Muscle of leg (tissue), 16 donors: ENCODE measurements around the gene KCNK16. TPM values are rescaled to one million over a fixed set of nuclear protein-coding genes. Genes with fewer than 3 reads are reported as not detected.

Source experiments
- DNase-seq: peaks from one replicate; pipeline ENCODE4 v3.0.0; 2013
- H3K27ac ChIP-seq: one replicate; pipeline ENCODE4 v1.5.1; 2013; ENCODE audit warnings: mild to moderate bottlenecking, low read length, control low read depth
- H3K27me3 ChIP-seq: one replicate; pipeline ENCODE4 v1.6.1; 2013; ENCODE audit warnings: low read length; ENCODE audit not compliant: control insufficient read depth, insufficient read depth
- H3K36me3 ChIP-seq: one replicate; pipeline ENCODE4 v1.6.1; 2013; ENCODE audit warnings: low read length; ENCODE audit not compliant: control insufficient read depth, insufficient read depth
- H3K4me1 ChIP-seq: one replicate; pipeline ENCODE4 v1.6.1; 2013; ENCODE audit warnings: low read length; ENCODE audit not compliant: control insufficient read depth, insufficient read depth
- H3K4me3 ChIP-seq: one replicate; pipeline ENCODE4 v1.5.1; 2013; ENCODE audit warnings: low read length, control low read depth
- H3K9me3 ChIP-seq: replicated peaks from 2 replicates; pipeline ENCODE4 v1.6.1; 2013; ENCODE audit warnings: low read depth, low read length; ENCODE audit not compliant: control insufficient read depth
- WGBS: methylation state at CpG from one replicate; pipeline ENCODE4 v1.1.5; 2013; ENCODE audit warnings: missing lambda C conversion rate; ENCODE audit not compliant: insufficient coverage; 5-methylcytosine and 5-hydroxymethylcytosine counted together
- long read RNA-seq, 11 donors: transcript quantifications; one replicate each; lab custom pipeline, GENCODE V29; 2026
- polyA plus RNA-seq, 8 donors: library from polyadenylated mRNA; unstranded; fragments of 120-200 nt; gene quantifications; one replicate each; pipeline versions ENCODE4 v1.2.1 to v1.2.3, GENCODE V29; 2013; ENCODE audit warnings: inconsistent platforms in 1 of 8, low replicate concordance in 1 of 8; ENCODE audit not compliant: insufficient read length in 8 of 8, insufficient read depth in 1 of 8
- total RNA-seq: library from RNA; stranded (reverse); fragments of 120-200 nt; gene quantifications from one replicate; pipeline ENCODE4 v1.2.4, GENCODE V29; 2013

KCNK16 gene
- total RNA-seq = not detected
- polyA plus RNA-seq = under 1 TPM in 2 of 8 donors, not detected in 6; 0.20 to 0.34 TPM
- long read RNA-seq, donor 1 = 0 reads
- long read RNA-seq, donor 2 = 0 reads
- long read RNA-seq, donor 3 = 0 reads
- long read RNA-seq, donor 4 = 0 reads
- long read RNA-seq, donor 5 = 0 reads
- long read RNA-seq, donor 6 = 0 reads
- long read RNA-seq, donor 7 = 0 reads
- long read RNA-seq, donor 8 = 0 reads
- long read RNA-seq, donor 9 = 0 reads
- long read RNA-seq, donor 10 = 0 reads
- long read RNA-seq, donor 11 = 0 reads

GRCh38 chr6:39322306-39322850 lies at the start of gene KCNK16:
Gene KCNK16, minus strand, starts transcription at chr6:39322702. Its CDS starts 162 bp downstream, at chr6:39322540.
- no peak within 1 kb of the TSS for H3K4me3 ChIP-seq
- no peaks in the 10 kb centered on the region for H3K9me3 ChIP-seq
- no peak within 1 kb of the TSS for H3K27ac ChIP-seq
- peaks cover 17% of the 10 kb centered on the region for H3K27me3 ChIP-seq
- DNase-seq = no peak
- no peaks in the 10 kb centered on the region for H3K4me1 ChIP-seq
- 84% methylated on average over 11 of the region's 11 CpGs for WGBS
- H3K36me3 ChIP-seq = no peaks in the 10 kb centered on the region

GRCh38 chr6:39370390-39370789 lies 47.9 kb upstream of the KCNK16 start:
- Histone ChIP-seq H3K27ac (no peak overlapping the region), H3K27me3 (no peaks in the 10 kb centered on the region), H3K4me3 (no peak overlapping the region), H3K4me1 (no peaks in the 10 kb centered on the region), H3K9me3 (no peaks in the 10 kb centered on the region), H3K36me3 (no peaks in the 10 kb centered on the region)
- no peak for DNase-seq
- WGBS = no CpG with 5 or more reads among the region's 3 CpGs

DNA sequence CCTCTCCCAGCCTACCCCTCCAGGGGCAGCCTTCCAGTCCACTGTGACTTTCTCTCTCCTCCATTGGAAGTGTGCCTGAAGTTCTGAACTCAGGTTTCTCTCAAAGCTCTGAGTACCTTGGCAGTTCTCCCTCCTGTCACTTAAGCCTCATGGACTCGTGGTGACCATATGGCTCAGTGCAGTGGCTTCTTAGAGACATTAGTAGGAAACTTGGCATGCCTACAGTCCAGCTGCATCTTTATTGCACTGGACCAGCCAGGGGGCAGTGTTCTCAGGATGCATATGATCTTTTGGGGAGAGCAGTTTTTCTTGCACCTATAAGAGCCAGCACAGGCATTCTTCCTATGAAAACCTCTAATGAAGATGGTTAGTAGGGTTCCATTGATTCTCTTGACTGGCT lies 47.5 kb upstream of the KCNK16 start:
- Histone ChIP-seq H3K4me1 (no peaks in the 10 kb centered on the region), H3K9me3 (no peaks in the 10 kb centered on the region), H3K27me3 (no peaks in the 10 kb centered on the region), H3K36me3 (no peaks in the 10 kb centered on the region), H3K4me3 (no peak overlapping the region), H3K27ac (no peak overlapping the region)
- peak; percentile 36 for DNase-seq
- no CpG with 5 or more reads among the region's 1 CpG for WGBS

- H3K4me1 ChIP-seq = no peaks in the 10 kb centered on the region
- no peak overlapping the region for H3K4me3 ChIP-seq
- no peaks in the 10 kb centered on the region for H3K27me3 ChIP-seq
- H3K36me3 ChIP-seq = no peaks in the 10 kb centered on the region
- DNase-seq = no peak
- no peaks in the 10 kb centered on the region for H3K9me3 ChIP-seq
- 43% methylated on average over 1 of the region's 3 CpGs for WGBS
- no peak overlapping the region for H3K27ac ChIP-seq
Observed at GRCh38 chr6:39367700-39368099, 45.2 kb upstream of the KCNK16 start.

DNA sequence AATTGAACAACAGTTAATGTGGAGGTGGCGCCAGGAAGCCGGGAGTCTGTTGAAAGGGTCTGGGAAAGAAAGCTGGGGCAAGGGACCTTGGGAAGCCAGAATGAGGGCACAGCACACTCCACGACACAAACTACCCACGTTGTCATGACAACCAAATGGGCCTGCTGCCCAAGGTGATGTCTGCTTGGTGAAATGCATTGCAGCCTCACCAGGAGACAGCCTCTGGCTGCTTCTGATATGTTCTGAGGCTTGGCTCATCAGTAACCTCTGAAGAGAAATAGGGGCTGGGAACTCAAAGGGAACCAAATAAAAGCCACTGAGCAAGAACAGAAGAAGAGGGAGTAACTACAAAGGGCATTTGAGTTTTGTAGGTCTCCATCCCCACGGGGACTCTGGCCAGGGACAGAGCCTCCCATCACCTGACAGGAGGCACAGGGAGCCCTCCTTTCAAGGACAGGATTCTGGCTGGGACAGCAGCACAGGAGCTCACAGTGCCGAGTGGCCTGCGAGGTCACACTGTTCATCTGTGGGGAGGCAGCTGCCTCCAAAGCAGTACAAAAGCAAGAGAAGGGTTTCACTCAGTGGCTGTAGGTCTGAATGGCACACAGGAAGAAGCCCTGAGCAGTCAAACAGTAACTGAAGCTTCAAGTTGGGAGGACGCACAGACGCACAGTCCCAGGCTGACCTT lies 44.6 kb upstream of the KCNK16 start:
- H3K4me3 ChIP-seq = no peak overlapping the region
- no peak overlapping the region for H3K27ac ChIP-seq
- H3K36me3 ChIP-seq = no peaks in the 10 kb centered on the region
- no peaks in the 10 kb centered on the region for H3K9me3 ChIP-seq
- H3K4me1 ChIP-seq = peaks cover 1% of the 10 kb centered on the region
- no peaks in the 10 kb centered on the region for H3K27me3 ChIP-seq
- 73% methylated on average over 5 of the region's 9 CpGs for whole genome bisulfite sequencing
- no peak for DNase-seq

DNA sequence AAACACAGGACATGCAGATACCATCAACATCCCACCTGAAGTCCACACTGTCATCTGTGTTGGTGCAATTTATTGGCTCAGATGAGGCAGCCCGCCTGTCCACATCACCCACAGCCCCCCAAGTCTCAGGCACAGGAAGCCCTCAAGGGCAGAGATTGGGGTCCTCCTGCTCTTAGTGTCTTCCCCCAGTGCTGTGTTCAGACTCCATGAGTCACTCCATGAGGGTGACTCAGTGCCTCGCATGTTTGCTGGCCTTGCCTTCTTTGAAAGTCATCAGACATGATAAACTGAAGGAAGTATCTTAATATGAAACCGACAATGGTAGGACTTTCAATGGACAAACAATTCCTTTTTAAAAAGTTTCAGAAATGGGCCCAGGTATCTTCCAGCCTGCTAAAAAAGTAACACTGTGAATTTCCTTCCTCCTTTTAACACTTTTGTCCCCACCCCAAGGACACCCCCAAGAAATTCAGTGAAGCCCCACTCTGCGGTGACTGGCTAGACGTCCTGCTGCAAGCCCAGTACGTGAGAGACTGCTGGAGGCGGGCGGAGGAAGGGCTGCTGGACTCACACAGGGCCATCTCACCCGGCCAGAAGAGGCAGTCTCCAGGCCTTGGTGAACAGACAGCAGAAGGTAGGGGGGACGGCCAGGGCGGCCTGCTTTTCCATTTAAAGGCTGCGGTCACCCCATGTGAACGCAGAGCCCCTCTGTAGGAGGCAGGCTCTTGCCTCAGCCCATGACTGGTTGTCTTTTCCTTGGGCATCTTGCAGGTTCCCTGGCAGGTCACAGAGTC lies 43.0 kb upstream of the KCNK16 start:
- no peaks in the 10 kb centered on the region for H3K36me3 ChIP-seq

DNA sequence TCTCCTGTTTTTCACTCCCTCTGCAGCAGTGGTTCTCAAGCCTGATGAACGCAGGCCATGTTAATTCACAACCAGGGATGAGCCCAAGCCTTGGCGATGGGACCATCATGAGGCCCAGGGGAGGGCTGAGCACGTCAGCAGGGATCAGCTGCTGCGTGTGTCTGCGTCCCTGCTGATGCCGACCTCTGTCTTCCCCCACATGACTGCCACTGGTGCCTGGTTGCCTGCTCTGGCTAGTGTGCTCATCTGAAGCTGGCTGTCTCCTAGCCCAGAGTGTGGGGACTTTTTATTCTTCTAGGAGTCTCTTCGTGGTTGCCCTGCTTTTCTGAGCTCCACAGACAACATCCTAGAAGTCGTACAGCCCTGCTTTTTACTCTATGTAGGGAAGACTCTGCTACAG lies 40.8 kb upstream of the KCNK16 start:
- no peak for DNase-seq
- H3K36me3 ChIP-seq = no peaks in the 10 kb centered on the region
- peaks cover 9% of the 10 kb centered on the region for H3K4me1 ChIP-seq
- no peak overlapping the region for H3K4me3 ChIP-seq
- H3K27ac ChIP-seq = no peak overlapping the region
- no peaks in the 10 kb centered on the region for H3K9me3 ChIP-seq
- WGBS = 57% methylated on average over 7 of the region's 8 CpGs
- H3K27me3 ChIP-seq = no peaks in the 10 kb centered on the region

More for the DNA sequence above, 43.0 kb upstream of the KCNK16 start:
- 83% methylated on average over 10 of the region's 13 CpGs for WGBS
- no peaks in the 10 kb centered on the region for H3K27me3 ChIP-seq
- H3K4me3 ChIP-seq = no peak overlapping the region
- no peak for DNase-seq
- peaks cover 5% of the 10 kb centered on the region for H3K4me1 ChIP-seq
- H3K27ac ChIP-seq = no peak overlapping the region
- H3K9me3 ChIP-seq = no peaks in the 10 kb centered on the region

DNA sequence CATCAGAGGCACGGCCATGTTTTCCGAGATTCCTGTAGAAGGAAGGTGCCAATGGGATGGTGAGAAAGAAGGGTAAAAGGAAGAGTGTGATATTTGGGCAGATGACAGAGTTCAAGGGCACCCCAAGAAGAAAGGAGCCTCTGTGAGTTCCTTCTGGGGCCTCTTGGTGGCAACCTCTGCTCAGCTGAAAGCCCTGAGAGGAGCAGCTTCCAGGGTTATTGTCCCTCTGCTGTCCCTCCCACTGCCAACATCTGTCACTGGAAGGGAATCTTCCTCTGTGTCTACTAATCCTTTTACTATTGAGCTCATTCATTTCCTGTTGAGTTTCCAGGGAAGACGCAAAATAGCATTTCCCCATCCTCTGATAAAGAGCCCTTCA lies 40.0 kb upstream of the KCNK16 start:
- H3K9me3 ChIP-seq = no peaks in the 10 kb centered on the region
- no peak overlapping the region for H3K4me3 ChIP-seq
- no peaks in the 10 kb centered on the region for H3K36me3 ChIP-seq
- H3K4me1 ChIP-seq = peaks cover 13% of the 10 kb centered on the region
- DNase-seq = peak; percentile 32
- H3K27me3 ChIP-seq = no peaks in the 10 kb centered on the region
- H3K27ac ChIP-seq = no peak overlapping the region
- 58% methylated on average over 2 of the region's 3 CpGs for WGBS

GRCh38 chr6:39361657-39362486 lies 39.4 kb upstream of the KCNK16 start:
- Histone ChIP-seq H3K36me3 (no peaks in the 10 kb centered on the region), H3K27ac (no peak overlapping the region), H3K4me3 (no peak overlapping the region), H3K9me3 (no peaks in the 10 kb centered on the region), H3K27me3 (no peaks in the 10 kb centered on the region), H3K4me1 (peaks cover 13% of the 10 kb centered on the region)
- peak; percentile 81 for DNase-seq
- WGBS = 26% methylated on average over 18 of the region's 21 CpGs
